GM11168 (cell line): Measurements from ENCODE around the gene PMEPA1.

Experiments used
- in situ Hi-C: fragments of 300-500 bp; cut with MboI; formaldehyde crosslinking; loops from one replicate; pipeline ENCODE4 v1.12.0; 2022; ENCODE audit warnings: low sequenced_read_pairs; ENCODE audit not compliant: unreplicated experiment

The PMEPA1 gene

GRCh38 chr20:57709823-57710799 lies at the start of gene PMEPA1:
Gene PMEPA1 (minus strand): TSS chr20:57710015. CDS start chr20:57709582, 433 bp downstream.
- in situ Hi-C loops = no loop called here

DNA sequence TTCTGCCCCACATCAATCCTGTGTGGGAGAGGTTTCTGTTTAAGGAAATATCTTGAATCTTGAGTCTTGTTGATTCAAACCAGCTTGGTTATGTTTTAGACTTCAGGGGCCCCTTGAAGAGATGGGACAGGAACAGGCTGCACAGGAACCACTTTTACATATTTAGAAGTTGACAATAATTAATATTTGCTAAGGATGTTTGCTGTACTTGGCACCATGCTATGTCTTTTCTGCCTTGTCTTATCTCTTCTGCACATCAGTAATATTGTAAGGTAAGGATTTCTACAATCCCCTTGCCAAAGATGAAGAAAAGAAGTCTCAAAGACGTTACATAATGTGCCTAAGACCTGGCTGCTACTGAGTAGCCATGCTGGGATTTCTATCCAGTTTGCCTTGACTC lies 48.0 kb upstream of the PMEPA1 start:
- in situ Hi-C loops = no loop called here

DNA sequence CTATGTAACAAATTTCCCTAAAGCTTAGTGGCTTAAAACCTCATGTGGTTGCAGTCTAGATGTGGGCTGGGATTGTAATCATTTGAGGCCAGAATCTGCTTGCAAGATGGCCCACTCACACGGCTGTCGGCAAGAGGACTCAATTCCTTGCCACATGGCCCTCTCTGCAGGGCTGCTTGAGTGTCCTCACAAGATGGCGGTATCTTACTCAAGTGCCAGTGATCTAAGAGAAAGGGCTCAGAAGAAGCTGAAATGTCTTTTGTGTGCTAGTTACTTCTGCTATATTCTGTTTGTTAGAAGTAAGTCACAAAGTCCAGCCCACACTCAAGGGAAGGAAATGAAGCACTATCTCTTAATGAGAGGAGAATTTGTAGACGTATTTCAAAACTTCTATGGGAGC lies 47.1 kb upstream of the PMEPA1 start:
- in situ Hi-C loops = no loop called here

GRCh38 chr20:57756213-57756612 lies 46.4 kb upstream of the PMEPA1 start:
- in situ Hi-C loops = no loop called here

DNA sequence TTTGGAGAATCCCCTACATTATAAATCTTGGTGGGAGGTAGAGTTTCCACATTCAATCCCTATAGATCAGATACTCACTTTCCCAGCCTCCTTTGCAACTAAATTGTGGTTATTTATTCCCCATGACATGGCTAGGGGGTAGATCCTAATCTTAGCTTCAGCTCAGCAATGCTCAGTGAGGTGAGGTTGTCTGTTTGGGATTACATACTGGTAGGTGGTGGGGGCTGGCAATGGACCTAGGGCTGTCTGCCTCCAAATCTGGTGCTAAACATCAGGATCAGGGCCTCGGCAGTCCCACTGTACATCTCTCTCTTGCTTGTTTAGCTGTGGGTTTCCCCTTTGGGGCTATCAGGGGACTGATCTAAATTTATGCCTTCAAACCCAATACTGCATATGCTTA lies 45.8 kb upstream of the PMEPA1 start:
- in situ Hi-C loops = no loop called here

DNA sequence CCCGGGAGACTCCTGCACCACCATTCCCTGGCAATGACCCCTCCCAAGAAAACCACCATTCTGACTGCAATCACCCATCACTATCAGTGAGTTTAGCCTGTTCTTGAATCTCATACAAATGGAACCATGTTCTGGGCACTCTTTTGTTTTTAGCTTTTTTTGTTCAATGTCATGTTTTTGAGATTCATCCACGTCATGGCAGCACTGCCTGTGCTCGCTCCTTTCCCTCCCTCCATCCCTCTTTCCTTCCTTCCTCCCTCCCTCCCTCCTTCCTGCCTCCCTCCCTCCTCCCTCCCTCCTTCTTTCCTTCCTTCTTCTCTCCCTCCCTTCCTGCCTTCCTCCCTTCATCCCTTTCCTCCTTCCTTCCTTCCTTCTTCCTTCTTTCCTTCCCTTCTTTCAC lies 44.4 kb upstream of the PMEPA1 start:
- in situ Hi-C loops = no loop called here

DNA sequence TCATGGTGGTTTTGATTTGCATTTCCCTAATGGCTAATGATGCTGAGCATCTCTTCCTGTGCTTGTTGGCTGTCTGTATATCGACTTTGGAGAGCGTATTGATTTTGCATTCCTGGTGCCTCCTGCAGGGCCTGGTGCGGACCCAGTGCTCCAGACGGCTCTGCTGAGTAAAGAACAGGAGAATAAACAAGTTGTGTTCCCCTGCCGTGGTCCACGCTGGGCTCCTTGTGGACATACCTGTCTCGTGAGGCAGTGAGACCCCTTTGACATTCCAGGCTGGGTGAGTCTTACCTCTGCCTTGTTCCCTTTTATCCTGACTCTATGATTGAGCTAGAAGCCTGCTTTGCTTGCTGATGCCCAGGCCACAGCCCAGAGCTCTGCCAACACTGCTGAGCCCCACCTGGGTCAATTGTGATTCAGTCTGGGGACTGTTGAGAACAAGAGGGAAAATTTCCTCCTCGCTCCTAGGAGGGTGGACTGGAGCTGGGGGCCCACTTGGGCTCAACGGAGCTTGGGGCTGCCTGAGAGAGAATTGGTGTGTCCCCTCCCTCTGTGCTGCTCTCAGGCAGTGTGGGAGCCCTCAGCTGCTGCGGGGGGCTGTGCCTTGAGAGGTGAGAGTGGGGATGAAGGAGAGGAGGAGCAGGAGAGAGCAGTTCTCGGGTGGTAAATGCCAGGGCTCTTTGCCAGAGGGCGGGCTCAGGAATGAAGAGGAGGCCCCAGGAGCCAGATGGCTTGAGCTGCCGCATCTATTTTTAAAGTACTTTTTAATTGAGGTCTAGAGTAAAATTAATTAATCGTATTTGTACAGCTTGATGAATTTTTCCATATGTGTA lies 43.7 kb upstream of the PMEPA1 start:
- in situ Hi-C loops = no loop called here

DNA sequence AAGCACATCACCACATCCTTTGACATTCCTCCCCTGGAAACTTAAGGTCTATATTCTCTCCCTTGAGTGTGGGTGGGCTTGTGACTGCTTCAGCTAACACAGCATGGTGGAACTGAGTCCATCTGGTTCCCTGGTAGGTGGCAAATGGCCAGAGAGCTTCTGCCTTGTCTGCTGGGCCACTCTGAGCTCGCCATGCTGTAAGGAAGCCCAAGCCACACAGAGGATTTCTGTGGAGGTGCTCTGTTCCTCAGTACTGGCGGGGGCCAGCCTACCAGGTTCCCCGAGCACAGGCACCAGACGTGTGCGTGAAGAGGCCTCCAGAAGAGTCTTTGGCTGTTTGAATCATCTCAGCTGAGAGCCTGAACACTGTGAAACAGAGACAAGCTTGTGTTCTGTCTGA lies 41.6 kb upstream of the PMEPA1 start:
- in situ Hi-C loops = no loop called here

DNA sequence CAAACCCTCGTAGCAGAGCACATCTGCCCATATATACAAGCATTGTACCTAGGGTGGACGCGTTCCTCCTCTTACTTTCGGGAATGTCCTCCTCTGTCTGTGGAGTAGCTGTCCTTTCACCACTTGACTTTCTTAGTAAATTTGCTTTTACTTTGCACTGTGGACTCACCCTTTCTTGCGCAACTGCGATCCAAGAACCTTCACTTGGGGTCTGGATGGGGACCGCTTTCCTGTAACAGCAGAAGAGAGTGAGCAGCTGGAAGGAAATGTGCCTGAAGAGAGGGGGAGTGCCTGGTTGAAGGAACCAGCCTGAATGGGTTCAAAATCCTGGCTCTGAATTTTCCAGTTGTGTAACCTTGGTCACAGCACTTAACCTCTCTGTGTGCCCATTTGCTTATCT lies 40.1 kb upstream of the PMEPA1 start:
- in situ Hi-C loops = no loop called here

GRCh38 chr20:57749131-57749690 lies 39.4 kb upstream of the PMEPA1 start:
- in situ Hi-C loops = no loop called here

DNA sequence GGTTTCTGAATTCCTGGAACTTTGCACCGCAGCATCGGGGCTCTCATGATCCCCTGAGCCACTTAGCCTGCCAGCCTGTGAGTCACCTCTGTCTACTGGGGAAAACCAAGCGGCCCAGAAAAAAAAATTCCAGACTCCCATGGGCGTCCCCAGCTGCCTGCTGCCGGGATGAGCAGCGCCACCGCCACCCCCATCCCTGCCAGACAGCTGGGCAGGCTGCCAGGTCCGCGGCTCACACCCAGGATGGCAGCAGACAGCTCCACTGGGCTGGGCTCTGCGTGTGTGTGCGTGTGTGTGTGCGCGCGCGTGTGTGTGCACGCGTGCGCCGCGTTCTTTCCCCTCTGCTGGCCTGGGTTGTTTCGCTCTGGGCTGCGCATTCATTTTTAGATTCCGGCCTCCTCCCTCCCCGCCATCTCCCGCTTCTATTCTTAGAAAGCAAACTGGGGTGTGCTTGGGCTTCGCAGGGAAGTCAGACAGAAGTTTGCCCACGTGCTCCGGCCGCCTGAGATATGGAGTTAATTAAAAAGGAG lies 38.9 kb upstream of the PMEPA1 start:
- in situ Hi-C loops = no loop called here

- in situ Hi-C loops = no loop called here
These were observed 38.2 kb upstream of the PMEPA1 start for GRCh38 chr20:57747861-57748481.

DNA sequence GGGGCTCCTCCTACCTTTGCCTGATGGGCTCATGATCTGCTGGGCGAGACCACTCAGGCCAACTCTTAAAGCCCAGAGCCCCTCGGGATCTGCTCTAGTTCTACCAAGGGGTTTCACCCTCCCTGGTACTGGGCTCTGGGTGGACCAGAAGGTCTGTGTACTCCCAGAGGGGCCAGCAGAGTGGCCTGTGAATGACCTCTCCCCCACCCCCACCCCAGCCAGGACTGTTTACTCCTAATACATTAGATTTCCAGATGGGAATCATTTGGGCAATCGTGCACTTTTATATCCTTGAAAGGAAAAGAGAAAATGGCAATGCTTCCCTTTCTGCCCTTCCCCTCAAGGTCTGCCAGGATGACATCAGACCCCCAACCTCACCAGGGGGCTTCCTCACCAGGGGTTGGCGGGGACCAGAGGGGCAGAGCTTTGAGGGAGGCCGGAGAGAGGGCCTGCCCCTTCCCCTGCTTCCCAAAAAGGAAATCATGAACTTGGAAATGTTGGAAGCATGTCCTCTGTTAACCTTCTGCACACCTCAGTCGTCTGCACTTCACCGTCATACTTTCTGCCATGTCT lies 37.1 kb upstream of the PMEPA1 start:
- in situ Hi-C loops = no loop called here

DNA sequence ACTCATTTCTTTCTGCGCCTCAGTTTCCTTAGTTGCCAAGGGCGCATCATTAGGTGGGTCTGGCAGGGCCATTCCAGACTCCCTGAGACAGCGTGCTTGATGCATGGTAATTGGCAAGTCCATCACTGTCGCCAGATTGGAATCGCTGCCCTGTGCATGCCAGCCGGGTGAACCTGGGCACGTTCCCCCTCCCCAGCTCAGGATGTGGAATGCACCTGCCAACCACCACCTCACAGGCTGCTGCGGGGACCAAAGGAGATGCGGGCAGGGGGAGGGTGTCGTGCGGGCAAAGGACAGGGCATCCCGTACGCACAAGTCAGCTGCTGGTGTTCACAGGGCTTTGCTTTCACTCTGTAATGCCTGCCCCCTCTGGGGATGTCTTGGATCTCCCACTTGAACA lies 36.4 kb upstream of the PMEPA1 start:
- in situ Hi-C loops = no loop called here

DNA sequence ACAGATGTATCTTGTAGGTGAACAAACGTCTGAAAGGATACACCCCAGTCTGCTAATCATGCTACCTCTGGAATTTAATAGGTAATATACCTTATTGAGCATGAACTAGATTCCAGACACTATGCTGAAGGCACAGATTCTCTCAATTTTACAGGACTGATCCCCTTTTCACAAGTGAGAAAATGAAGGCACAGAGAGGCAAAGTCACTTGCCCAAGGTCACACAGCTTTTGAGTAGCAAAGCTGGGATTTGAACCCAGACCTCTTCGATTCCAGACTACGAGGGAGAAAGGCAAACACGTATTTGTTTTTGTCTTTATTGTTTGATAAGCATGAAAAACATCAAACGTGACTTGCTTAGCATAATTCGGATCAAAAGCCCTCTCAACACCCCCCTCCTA lies 34.4 kb upstream of the PMEPA1 start:
- in situ Hi-C loops = no loop called here

DNA sequence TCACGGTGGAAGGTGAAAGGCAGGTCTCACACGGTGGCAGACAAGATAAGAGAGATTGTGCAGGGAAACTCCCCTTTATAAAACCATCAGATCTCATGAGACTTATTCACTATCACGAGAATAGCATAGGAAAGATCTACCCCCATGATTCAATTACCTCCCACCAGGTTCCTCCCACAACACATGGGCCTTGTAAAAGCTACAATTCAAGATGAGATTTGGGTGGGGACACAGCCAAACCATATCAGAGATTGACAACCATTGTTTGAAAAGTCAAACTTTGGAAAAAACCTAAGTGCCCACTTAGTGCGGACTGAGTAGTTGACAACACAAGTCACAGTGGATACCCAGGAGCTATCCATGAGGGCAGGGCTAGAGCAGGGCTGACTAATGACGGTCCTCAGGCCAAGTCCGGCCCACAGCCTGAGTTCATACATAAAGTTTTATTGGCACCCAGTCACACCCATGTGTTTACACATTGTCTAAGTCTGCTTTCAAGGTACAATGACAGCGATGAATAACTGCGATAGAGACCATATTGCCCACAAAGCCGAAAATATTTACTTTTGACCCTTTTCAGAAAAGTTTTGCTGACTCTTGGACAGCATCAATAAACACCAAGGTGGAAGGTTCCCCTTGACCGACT lies 33.8 kb upstream of the PMEPA1 start:
- in situ Hi-C loops = no loop called here

DNA sequence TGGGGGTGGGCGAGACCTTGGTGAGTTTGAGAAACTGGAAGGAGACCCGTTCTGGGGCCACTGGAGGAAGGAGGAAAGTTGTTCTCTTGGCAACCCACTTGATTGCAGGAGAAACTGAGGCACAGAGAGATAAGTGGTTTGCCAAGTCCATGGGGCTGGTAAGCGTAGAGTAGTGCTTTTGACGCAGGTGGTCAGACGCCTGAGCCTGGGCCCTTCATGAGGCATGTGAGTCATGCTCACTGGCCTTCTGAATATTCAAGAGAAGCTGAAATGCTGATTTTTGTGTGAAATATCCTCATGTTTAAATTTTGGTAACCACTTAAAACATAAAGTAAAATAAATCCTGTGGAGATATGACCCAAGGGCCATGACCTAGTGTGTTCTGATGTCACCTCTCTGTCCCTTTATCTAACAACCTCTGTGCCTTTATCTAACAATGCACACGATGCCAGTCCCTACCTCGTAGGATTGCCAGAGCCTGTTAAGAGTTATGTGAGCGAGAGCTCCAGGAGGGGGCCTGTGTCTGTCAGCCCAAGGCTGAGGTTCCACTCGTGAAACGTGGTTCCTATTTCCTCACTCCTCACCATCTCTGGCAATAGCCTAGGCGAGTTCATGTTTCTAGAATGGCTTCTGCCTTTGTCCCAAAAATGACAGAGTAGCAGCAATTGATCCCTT lies 32.8 kb upstream of the PMEPA1 start:
- in situ Hi-C loops = no loop called here

DNA sequence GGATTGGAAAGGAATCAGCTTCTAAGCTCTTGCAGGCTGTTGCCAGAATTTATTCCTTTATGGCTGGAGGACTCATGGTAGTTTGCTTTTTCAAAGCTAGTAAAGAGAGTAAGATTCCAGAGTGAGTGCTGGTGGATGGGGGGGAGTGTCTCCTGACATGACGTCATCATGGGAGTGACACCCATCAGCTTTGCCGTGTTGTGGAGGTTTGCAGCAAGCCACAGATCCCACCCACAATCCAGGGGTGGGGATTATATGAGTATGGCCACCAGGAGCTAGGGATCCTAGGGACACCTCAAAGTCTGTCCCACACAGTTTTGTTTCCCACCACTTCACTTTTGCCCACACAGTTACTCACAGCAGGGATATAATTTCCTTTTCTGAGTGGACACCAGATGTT lies 28.7 kb upstream of the PMEPA1 start:
- in situ Hi-C loops = no loop called here

- in situ Hi-C loops = no loop called here
These were observed 28.2 kb upstream of the PMEPA1 start for GRCh38 chr20:57738053-57738452.
